Sigmoid colon (tissue), 7 donors: ENCODE measurements around the gene FXYD3. TPM values are rescaled to one million over a fixed set of nuclear protein-coding genes. Genes with fewer than 3 reads are reported as not detected.

Experiments
- DNase-seq: peaks from one replicate; pipeline ENCODE4 v3.0.0-alpha.2; 2019
- H3K27ac ChIP-seq, 4 donors: fragments of 200-600 bp; sonication (generic); one replicate each; pipeline ENCODE4 v1.5.1; 2016 to 2019; ENCODE audit warnings: mild to moderate bottlenecking in 1 of 4
- H3K27me3 ChIP-seq, 3 donors: fragments of 200-600 bp; sonication (generic); one replicate each; pipeline ENCODE4 v1.5.1; 2019; ENCODE audit warnings: mild to moderate bottlenecking in 1 of 3
- H3K36me3 ChIP-seq, 4 donors: fragments of 200-600 bp; sonication (generic); one replicate each; pipeline ENCODE4 v1.5.1; 2016 to 2019
- H3K4me1 ChIP-seq, 4 donors: fragments of 200-600 bp; sonication (generic); one replicate each; pipeline ENCODE4 v1.5.1; 2017 to 2019
- H3K4me3 ChIP-seq, 4 donors: fragments of 200-600 bp; sonication (generic); one replicate each; pipeline ENCODE4 v1.5.1; 2017 to 2019; ENCODE audit warnings: mild to moderate bottlenecking in 2 of 4, moderate library complexity in 1 of 4
- H3K9me3 ChIP-seq, 4 donors: fragments of 200-600 bp in 3 of 4; sonication (generic) in 3 of 4; one replicate each; pipeline versions ENCODE4 v1.5.1 to v1.6.1; 2013 to 2019
- CTCF ChIP-seq, 4 experiments: fragments of 450-650 bp in 3 of 4; fragments of 200-600 bp in 1 of 4; IDR thresholded peaks; one replicate each; pipeline ENCODE4 v1.5.1; 2016 to 2019; ENCODE audit warnings: antibody characterized with exemption in 4 of 4, mild to moderate bottlenecking in 3 of 4, moderate library complexity in 2 of 4
- EP300 ChIP-seq, 4 donors: sonication (generic); formaldehyde crosslinking; IDR thresholded peaks; one replicate each; pipeline ENCODE4 v1.6.1; 2017; ENCODE audit warnings: antibody characterized with exemption in 4 of 4
- POLR2A ChIP-seq, 2 donors: fragments of 450-650 bp; IDR thresholded peaks; one replicate each; pipeline ENCODE4 v1.6.1; 2016; ENCODE audit warnings: antibody characterized with exemption in 2 of 2, mild to moderate bottlenecking in 2 of 2, moderate library complexity in 2 of 2
- POLR2AphosphoS5 ChIP-seq, 4 donors: sonication (generic); formaldehyde crosslinking; IDR thresholded peaks; one replicate each; pipeline ENCODE4 v1.6.1; 2017; ENCODE audit warnings: antibody characterized with exemption in 4 of 4
- WGBS, 2 donors: extraction: QIAGEN DNeasy Blood & Tissue Kit; methylation state at CpG; one replicate each; pipeline ENCODE4 v1.1.7; 2013; 5-methylcytosine and 5-hydroxymethylcytosine counted together
- intact Hi-C: fragments of 100-400 bp; cut with DNase I; formaldehyde crosslinking; loops from one replicate; pipeline ENCODE4 v1.15.1; 2023
- polyA plus RNA-seq, 3 donors: library from polyadenylated mRNA; stranded (reverse); fragments of 200-250 nt; gene quantifications; one replicate each; pipeline ENCODE4 v1.2.3, GENCODE V29; 2013
- total RNA-seq, 4 donors: library from RNA; depleted of rRNA; stranded (reverse); fragments of >200 nt; gene quantifications; one replicate each; pipeline ENCODE4 v1.1.0, GENCODE V29; 2016
- donor health status: healthy with polysubstance abuse.
- donor health status: Bipolar disorder and iron deficiency.
- donor health status: healthy.

FXYD3 gene
- total and polyA plus RNA-seq, 7 donors = 3.7 to 3,333 (median 15.3) TPM

DNA sequence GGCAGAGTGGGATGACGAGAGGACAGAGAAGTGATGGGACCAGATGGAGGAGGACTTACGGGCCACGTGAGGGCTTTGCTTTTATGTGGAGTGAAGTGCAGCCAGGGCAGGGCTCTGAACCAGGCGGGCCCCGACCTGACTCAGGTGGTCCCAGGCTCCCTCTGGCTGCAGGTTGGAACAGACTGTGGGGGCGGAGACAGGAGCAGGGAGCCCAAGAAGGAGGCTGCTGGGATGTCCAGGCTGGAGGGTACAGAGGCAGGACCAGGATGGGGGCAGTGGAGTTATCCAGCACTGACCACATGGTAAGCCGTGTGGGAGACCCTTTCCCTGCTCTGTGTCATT lies 41.0 kb downstream of the FXYD3 start:
- intact Hi-C loops = no loop called here
- Histone ChIP-seq H3K27ac (no peak overlapping the region), H3K27me3 (peaks cover 16 to 59% (median 31%) of the 10 kb centered on the region in 3 donors), H3K4me1 (peaks cover 0 to 25% (median 16%) of the 10 kb centered on the region in 4 donors), H3K36me3 (peaks cover 0 to 11% (median 0%) of the 10 kb centered on the region in 4 donors), H3K4me3 (no peak overlapping the region), H3K9me3 (no peaks in the 10 kb centered on the region)
- WGBS, 2 donors = 77 to 93% methylated on average over 7 of the region's 7 CpGs
- no peak for DNase-seq
- TF ChIP-seq POLR2A (IDR thresholded peaks at IDR 0.05) (no peak), CTCF (IDR thresholded peaks at IDR 0.05) (no peak), EP300 (IDR thresholded peaks at IDR 0.05) (no peak), POLR2AphosphoS5 (IDR thresholded peaks at IDR 0.05) (no peak)

- Histone ChIP-seq H3K27me3 (peaks cover 16 to 55% (median 28%) of the 10 kb centered on the region in 3 donors), H3K27ac (no peak overlapping the region), H3K4me1 (peaks cover 0 to 25% (median 16%) of the 10 kb centered on the region in 4 donors), H3K4me3 (no peak overlapping the region), H3K36me3 (peaks cover 0 to 17% (median 0%) of the 10 kb centered on the region in 4 donors), H3K9me3 (peaks cover 0 to 3% (median 0%) of the 10 kb centered on the region in 4 donors)
- no peak for DNase-seq
- TF ChIP-seq EP300 (IDR thresholded peaks at IDR 0.05) = no peak
- no peak for TF ChIP-seq POLR2A (IDR thresholded peaks at IDR 0.05)
- no peak for TF ChIP-seq POLR2AphosphoS5 (IDR thresholded peaks at IDR 0.05)
- no peak for TF ChIP-seq CTCF (IDR thresholded peaks at IDR 0.05)
- intact Hi-C loops = no loop called here
- 93 to 97% methylated on average over 4 of the region's 4 CpGs for WGBS, 2 donors
These were observed 41.8 kb downstream of the FXYD3 start for GRCh38 chr19:35157431-35157830.

DNA sequence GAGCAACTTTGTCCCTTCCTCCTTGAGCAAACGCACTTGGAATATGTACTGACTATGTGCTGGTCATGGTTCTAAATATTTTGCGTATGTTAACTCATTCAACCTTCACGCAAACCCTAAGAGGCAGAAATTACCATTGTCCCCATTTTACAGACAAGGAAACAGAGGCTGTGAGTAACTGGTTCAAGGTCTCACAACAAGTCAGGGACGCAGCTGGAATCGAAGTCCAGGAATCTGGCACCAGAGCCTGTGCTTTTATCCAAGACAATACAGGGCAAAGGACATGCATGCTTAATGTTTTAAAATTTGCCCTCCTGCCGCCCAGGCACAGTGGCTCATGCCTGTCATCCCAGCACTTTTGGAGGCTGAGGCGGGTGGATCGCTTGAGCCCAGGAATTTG lies 44.0 kb downstream of the FXYD3 start:
- Histone ChIP-seq H3K4me3 (no peak overlapping the region), H3K4me1 (peaks cover 0 to 8% (median 4%) of the 10 kb centered on the region in 4 donors), H3K27ac (no peak overlapping the region), H3K9me3 (peaks cover 0 to 3% (median 3%) of the 10 kb centered on the region in 4 donors), H3K36me3 (peaks cover 0 to 27% (median 4%) of the 10 kb centered on the region in 4 donors), H3K27me3 (peaks cover 9 to 34% (median 15%) of the 10 kb centered on the region in 3 donors)
- WGBS, 2 donors = 71 to 88% methylated on average over 8 of the region's 8 CpGs
- DNase-seq = no peak
- TF ChIP-seq POLR2A (IDR thresholded peaks at IDR 0.05) = no peak
- no peak for TF ChIP-seq POLR2AphosphoS5 (IDR thresholded peaks at IDR 0.05)
- no peak for TF ChIP-seq CTCF (IDR thresholded peaks at IDR 0.05)
- TF ChIP-seq EP300 (IDR thresholded peaks at IDR 0.05) = no peak
- intact Hi-C loops = no loop called here

DNA sequence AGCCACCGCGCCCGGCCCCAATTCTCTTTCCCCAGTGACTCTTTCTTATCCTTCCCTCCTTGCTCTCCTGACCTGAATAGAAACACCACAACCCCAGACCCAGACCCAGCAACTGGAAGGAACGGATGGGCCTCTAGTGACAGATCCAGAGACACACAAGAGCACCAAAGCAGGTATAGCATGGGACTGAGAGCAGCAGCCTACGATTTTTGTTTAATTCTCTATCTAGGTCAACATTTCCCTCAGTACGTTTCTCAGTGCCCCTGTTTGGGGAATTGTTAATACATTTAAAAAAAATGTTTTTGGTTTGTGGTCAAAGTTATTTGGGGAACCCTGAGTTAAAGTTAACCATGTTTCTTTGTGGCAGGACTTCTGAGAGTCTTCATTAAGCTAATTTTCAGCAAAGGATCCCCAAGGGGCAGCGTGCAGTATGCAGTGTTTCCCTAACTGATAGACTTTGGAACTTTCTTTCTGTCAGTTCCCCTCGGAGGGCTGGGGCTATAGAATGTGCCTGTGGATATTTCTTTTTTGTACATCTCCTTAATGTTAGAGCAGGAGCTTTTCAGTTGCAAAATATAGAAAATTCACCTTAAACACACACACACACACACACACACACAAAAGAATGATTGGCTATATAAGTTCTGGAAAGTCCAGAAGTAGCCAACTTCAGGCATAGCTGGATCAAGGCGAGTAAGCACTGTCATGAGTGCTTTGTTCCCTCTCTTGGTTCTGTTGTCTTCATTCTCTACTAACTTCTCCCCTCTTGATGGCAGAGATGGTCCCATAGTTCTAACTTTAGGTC lies 45.2 kb downstream of the FXYD3 start:
- Histone ChIP-seq H3K9me3 (peaks cover 3 to 6% (median 6%) of the 10 kb centered on the region in 4 donors), H3K4me1 (no peaks in the 10 kb centered on the region), H3K27ac (no peak overlapping the region), H3K36me3 (peaks cover 0 to 31% (median 6%) of the 10 kb centered on the region in 4 donors), H3K4me3 (no peak overlapping the region), H3K27me3 (peaks cover 5 to 22% (median 6%) of the 10 kb centered on the region in 3 donors)
- intact Hi-C loops = no loop called here
- DNase-seq = no peak
- TF ChIP-seq CTCF (IDR thresholded peaks at IDR 0.05) (no peak), POLR2A (IDR thresholded peaks at IDR 0.05) (no peak), EP300 (IDR thresholded peaks at IDR 0.05) (no peak)
- 85 to 88% methylated on average over 9 of the region's 9 CpGs for WGBS, 2 donors
